ENCODE data around the gene NMD3. TPM values are rescaled to one million over a fixed set of nuclear protein-coding genes. Genes with fewer than 3 reads are reported as not detected.
A peak's percentile ranks its signal among the peaks of the same experiment; 100 is the strongest.

Gene NMD3
- total RNA-seq, 1 donor: 80.7 TPM

DNA sequence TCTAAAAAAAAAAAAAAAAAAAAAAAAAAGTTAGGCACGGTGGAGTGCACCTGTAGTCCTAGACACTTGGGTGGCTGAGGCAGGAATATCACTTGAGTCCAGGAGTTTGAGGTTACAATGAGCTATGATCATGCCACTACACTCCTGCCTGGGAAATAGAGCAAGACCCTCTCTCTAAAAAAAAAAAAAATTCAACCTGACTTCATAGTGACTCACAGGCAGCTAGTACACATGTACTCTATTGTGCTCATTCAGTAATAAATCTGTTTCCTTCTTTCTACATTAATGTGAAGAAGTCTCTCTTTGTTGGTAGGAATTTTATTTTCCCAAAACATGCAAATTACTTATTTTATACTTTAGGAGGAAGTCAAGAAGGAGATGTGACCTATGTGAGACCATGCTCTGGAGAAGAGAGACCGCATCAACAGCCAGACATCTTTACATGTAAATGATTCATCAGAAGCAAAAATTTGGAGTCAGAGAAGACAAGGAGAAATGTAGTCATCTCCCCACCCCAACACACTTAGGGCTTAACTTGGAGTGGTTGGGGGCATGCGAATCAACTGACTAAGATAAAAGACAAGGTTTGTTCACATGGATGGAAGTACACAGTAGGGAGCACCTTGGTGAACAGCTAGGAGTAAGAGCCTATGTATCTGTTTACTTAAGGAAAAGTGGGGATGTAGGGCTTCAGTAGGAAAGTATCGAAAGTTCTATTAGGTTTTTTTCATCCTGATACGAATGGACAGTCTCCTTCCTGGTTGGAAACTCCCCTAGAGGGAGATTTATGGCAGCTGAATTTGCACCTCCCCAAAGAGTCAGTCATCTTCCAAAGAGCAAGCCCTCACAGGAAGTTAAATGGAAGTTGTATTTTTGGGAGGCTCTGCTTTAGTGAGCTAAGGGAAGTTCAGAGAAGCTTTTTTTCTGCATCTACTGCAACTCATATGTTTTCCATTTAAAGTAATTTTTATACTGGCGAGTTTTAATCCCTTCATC is 23.0 kb upstream of the NMD3 start:
- no peak overlapping the region for H3K4me3 ChIP-seq (ENCODE audit: low read depth, low read length)
- no peak for DNase-seq (ENCODE audit: low read depth)
- no peak for TF ChIP-seq CTCF (IDR thresholded peaks at IDR 0.05; ENCODE audit: insufficient read depth, low read depth, low read length)

- no peak overlapping the region for H3K4me3 ChIP-seq (ENCODE audit: low read depth, low read length)
- TF ChIP-seq CTCF (IDR thresholded peaks at IDR 0.05; ENCODE audit: insufficient read depth, low read depth, low read length): no peak
- DNase-seq (ENCODE audit: low read depth): no peak
Measured at GRCh38 chr3:161199926-161200325, 21.2 kb upstream of the NMD3 start.

- H3K4me3 ChIP-seq (ENCODE audit: low read depth, low read length): no peak overlapping the region
- DNase-seq (ENCODE audit: low read depth): no peak
- TF ChIP-seq CTCF (IDR thresholded peaks at IDR 0.05; ENCODE audit: insufficient read depth, low read depth, low read length): no peak
Measured at GRCh38 chr3:161203485-161204098, 17.5 kb upstream of the NMD3 start.

DNA sequence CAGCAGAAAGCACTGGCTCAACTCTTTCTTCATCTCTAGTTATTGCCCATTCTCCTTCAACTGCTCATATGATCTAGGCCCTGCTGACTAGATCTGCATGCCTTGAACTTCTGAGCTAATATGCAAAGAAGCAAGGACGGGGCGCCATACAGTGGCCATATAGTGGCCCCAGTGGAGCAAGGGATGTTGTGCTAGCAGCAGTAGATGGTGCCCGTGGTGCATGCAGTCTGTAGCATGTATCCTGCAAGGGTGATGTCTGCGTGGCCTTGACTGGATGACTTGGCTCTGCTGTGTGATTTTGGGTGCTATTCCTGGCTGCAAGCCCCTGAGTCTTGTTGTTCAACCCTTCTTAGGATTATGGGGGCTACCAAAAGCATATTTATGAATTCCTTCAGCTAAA is 12.2 kb upstream of the NMD3 start:
- TF ChIP-seq CTCF (IDR thresholded peaks at IDR 0.05; ENCODE audit: insufficient read depth, low read depth, low read length): no peak
- peak; percentile 6 for DNase-seq (ENCODE audit: low read depth)

DNA sequence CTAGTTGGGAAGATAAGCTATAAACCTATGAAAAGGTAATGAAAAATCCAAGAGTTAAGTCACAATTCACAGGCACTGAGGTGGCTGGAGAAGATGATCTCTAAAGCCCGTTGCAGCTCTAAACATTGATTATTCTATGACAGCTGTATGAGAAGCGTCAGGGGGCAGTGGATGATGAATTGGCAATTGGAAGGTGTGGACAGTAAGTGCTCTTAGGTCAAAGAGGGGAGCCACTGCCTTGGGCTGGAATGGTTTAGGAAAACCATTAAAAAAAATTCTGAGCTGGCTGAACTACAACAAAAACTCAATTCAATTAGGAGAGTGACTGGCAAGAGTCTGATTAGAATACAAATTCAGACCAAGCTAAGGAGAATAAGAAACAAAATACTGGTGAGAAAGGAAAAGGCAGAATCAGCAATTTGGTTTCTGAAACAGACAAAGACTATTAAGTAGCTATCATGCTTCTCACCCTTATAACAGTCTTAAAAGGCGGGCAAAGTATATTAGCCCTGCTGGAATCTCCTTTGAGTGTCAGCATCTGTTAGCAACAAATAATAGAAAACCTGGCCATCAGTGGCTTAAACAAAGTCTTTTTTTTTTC is 8.8 kb upstream of the NMD3 start:
- no peak for DNase-seq (ENCODE audit: low read depth)
- no peak overlapping the region for H3K4me3 ChIP-seq (ENCODE audit: low read depth, low read length)
- no peak for TF ChIP-seq CTCF (IDR thresholded peaks at IDR 0.05; ENCODE audit: insufficient read depth, low read depth, low read length)

More for the DNA sequence above, 12.2 kb upstream of the NMD3 start:
- no peak overlapping the region for H3K4me3 ChIP-seq (ENCODE audit: low read depth, low read length)

GRCh38 chr3:161212906-161213305 is 8.2 kb upstream of the NMD3 start:
- no peak for TF ChIP-seq CTCF (IDR thresholded peaks at IDR 0.05; ENCODE audit: insufficient read depth, low read depth, low read length)
- no peak for DNase-seq (ENCODE audit: low read depth)
- H3K4me3 ChIP-seq (ENCODE audit: low read depth, low read length): no peak overlapping the region
